ENCODE results near the gene FOXP4.

Gene FOXP4

GRCh38 chr6:41551086-41551700 lies 5.0 kb downstream of the FOXP4 start:
- no peak overlapping the region for H3K4me3 ChIP-seq (ENCODE audit: insufficient read depth in 1 of 2, low read depth in 1 of 2, low read length in 2 of 2)
- H2BK120ac ChIP-seq (ENCODE audit: low read depth, low read length) = no peak overlapping the region
- no peaks in the 10 kb centered on the region for H3K9me3 ChIP-seq (ENCODE audit: control insufficient read depth, low read length)
- H3K4ac ChIP-seq (ENCODE audit: low read depth in 1 of 2, low read length in 2 of 2) = no peak overlapping the region
- no peak overlapping the region for H3K18ac ChIP-seq (ENCODE audit: low read depth in 1 of 2, low read length in 2 of 2)
- H2AK5ac ChIP-seq (ENCODE audit: low read length, severe bottlenecking) = no peak overlapping the region
- no peak overlapping the region for H2AFZ ChIP-seq (ENCODE audit: low read depth, low read length)
- 94% methylated on average over 12 of the region's 12 CpGs for WGBS
- H3K36me3 ChIP-seq (ENCODE audit: control insufficient read depth in 1 of 2, insufficient read depth in 2 of 2, low read depth in 1 of 2, low read length in 2 of 2) = peaks cover 9 to 22% of the 10 kb centered on the region in 2 experiments
- H3K14ac ChIP-seq (ENCODE audit: low read length in 2 of 2) = no peak overlapping the region
- no peak overlapping the region for H2BK15ac ChIP-seq (ENCODE audit: low read depth, poor library complexity, severe bottlenecking)
- H2BK12ac ChIP-seq (ENCODE audit: low read length in 2 of 2) = no peak overlapping the region
- peaks cover 0 to 5% of the 10 kb centered on the region in 2 experiments for H3K27me3 ChIP-seq (ENCODE audit: control insufficient read depth in 1 of 2, insufficient read depth in 1 of 2, low read length in 2 of 2)
- H3K4me1 ChIP-seq (ENCODE audit: control insufficient read depth, insufficient read depth, low read depth, low read length) = peaks cover 33% of the 10 kb centered on the region
- no peak overlapping the region for H4K91ac ChIP-seq (ENCODE audit: low read length)
- no peak overlapping the region for H3K9ac ChIP-seq (ENCODE audit: low read length)
- H2BK5ac ChIP-seq (ENCODE audit: low read depth, low read length, poor library complexity, severe bottlenecking) = no peak overlapping the region
- no peak overlapping the region for H3K4me2 ChIP-seq (ENCODE audit: low read length, poor library complexity, severe bottlenecking)
- H3K23ac ChIP-seq (ENCODE audit: low read length in 2 of 2) = no peak overlapping the region
- no peak overlapping the region for H3K27ac ChIP-seq (ENCODE audit: low read length, poor library complexity, severe bottlenecking)
- peaks cover 62% of the 10 kb centered on the region for H3K79me1 ChIP-seq (replicated peaks; ENCODE audit: low read length, poor library complexity, severe bottlenecking)
- peak overlapping the region; percentile 29 for H4K8ac ChIP-seq (ENCODE audit: low read length)
- DNase-seq = no peak

GRCh38 chr6:41551857-41552256 lies 5.7 kb downstream of the FOXP4 start:
- Histone ChIP-seq H3K4ac (ENCODE audit: low read depth in 1 of 2, low read length in 2 of 2) (no peak overlapping the region), H3K4me1 (ENCODE audit: control insufficient read depth, insufficient read depth, low read depth, low read length) (peaks cover 33% of the 10 kb centered on the region), H3K36me3 (ENCODE audit: control insufficient read depth in 1 of 2, insufficient read depth in 2 of 2, low read depth in 1 of 2, low read length in 2 of 2) (peaks cover 9 to 22% of the 10 kb centered on the region in 2 experiments), H3K14ac (ENCODE audit: low read length in 2 of 2) (no peak overlapping the region), H3K4me3 (ENCODE audit: insufficient read depth in 1 of 2, low read depth in 1 of 2, low read length in 2 of 2) (no peak overlapping the region), H3K79me1 (replicated peaks; ENCODE audit: low read length, poor library complexity, severe bottlenecking) (peaks cover 66% of the 10 kb centered on the region), H3K27ac (ENCODE audit: low read length, poor library complexity, severe bottlenecking) (no peak overlapping the region), H3K9ac (ENCODE audit: low read length) (no peak overlapping the region), H3K23ac (ENCODE audit: low read length in 2 of 2) (no peak overlapping the region), H3K27me3 (ENCODE audit: control insufficient read depth in 1 of 2, insufficient read depth in 1 of 2, low read length in 2 of 2) (peaks cover 0 to 5% of the 10 kb centered on the region in 2 experiments), H2AFZ (ENCODE audit: low read depth, low read length) (no peak overlapping the region), H2BK12ac (ENCODE audit: low read length in 2 of 2) (no peak overlapping the region), H3K9me3 (ENCODE audit: control insufficient read depth, low read length) (no peaks in the 10 kb centered on the region), H2BK5ac (ENCODE audit: low read depth, low read length, poor library complexity, severe bottlenecking) (no peak overlapping the region), H4K91ac (ENCODE audit: low read length) (no peak overlapping the region), H4K8ac (ENCODE audit: low read length) (no peak overlapping the region), H2BK15ac (ENCODE audit: low read depth, poor library complexity, severe bottlenecking) (peak overlapping the region; percentile 18), H3K18ac (ENCODE audit: low read depth in 1 of 2, low read length in 2 of 2) (no peak overlapping the region), H3K4me2 (ENCODE audit: low read length, poor library complexity, severe bottlenecking) (no peak overlapping the region), H2AK5ac (ENCODE audit: low read length, severe bottlenecking) (no peak overlapping the region), H2BK120ac (ENCODE audit: low read depth, low read length) (no peak overlapping the region)
- WGBS = 73% methylated on average over 9 of the region's 9 CpGs
- no peak for DNase-seq

GRCh38 chr6:41552723-41553122 lies 6.5 kb downstream of the FOXP4 start:
- no peak overlapping the region for H3K9ac ChIP-seq (ENCODE audit: low read length)
- no peak overlapping the region for H2BK15ac ChIP-seq (ENCODE audit: low read depth, poor library complexity, severe bottlenecking)
- peak overlapping the region in 1 of 2 experiments; percentile 0 for H3K18ac ChIP-seq (ENCODE audit: low read depth in 1 of 2, low read length in 2 of 2)
- H3K27ac ChIP-seq (ENCODE audit: low read length, poor library complexity, severe bottlenecking) = no peak overlapping the region
- no peak overlapping the region for H3K4me3 ChIP-seq (ENCODE audit: insufficient read depth in 1 of 2, low read depth in 1 of 2, low read length in 2 of 2)
- peaks cover 9 to 22% of the 10 kb centered on the region in 2 experiments for H3K36me3 ChIP-seq (ENCODE audit: control insufficient read depth in 1 of 2, insufficient read depth in 2 of 2, low read depth in 1 of 2, low read length in 2 of 2)
- no peak overlapping the region for H3K23ac ChIP-seq (ENCODE audit: low read length in 2 of 2)
- WGBS = 73% methylated on average over 10 of the region's 10 CpGs
- H2BK12ac ChIP-seq (ENCODE audit: low read length in 2 of 2) = no peak overlapping the region
- no peak overlapping the region for H2BK5ac ChIP-seq (ENCODE audit: low read depth, low read length, poor library complexity, severe bottlenecking)
- H2AFZ ChIP-seq (ENCODE audit: low read depth, low read length) = no peak overlapping the region
- H3K79me1 ChIP-seq (replicated peaks; ENCODE audit: low read length, poor library complexity, severe bottlenecking) = peaks cover 66% of the 10 kb centered on the region
- no peak overlapping the region for H3K4ac ChIP-seq (ENCODE audit: low read depth in 1 of 2, low read length in 2 of 2)
- peaks cover 0 to 5% of the 10 kb centered on the region in 2 experiments for H3K27me3 ChIP-seq (ENCODE audit: control insufficient read depth in 1 of 2, insufficient read depth in 1 of 2, low read length in 2 of 2)
- no peak overlapping the region for H4K8ac ChIP-seq (ENCODE audit: low read length)
- no peak overlapping the region for H2BK120ac ChIP-seq (ENCODE audit: low read depth, low read length)
- no peak overlapping the region for H4K91ac ChIP-seq (ENCODE audit: low read length)
- H3K4me1 ChIP-seq (ENCODE audit: control insufficient read depth, insufficient read depth, low read depth, low read length) = peaks cover 31% of the 10 kb centered on the region
- no peak overlapping the region for H3K4me2 ChIP-seq (ENCODE audit: low read length, poor library complexity, severe bottlenecking)
- H3K14ac ChIP-seq (ENCODE audit: low read length in 2 of 2) = no peak overlapping the region
- DNase-seq = no peak
- H2AK5ac ChIP-seq (ENCODE audit: low read length, severe bottlenecking) = no peak overlapping the region
- no peaks in the 10 kb centered on the region for H3K9me3 ChIP-seq (ENCODE audit: control insufficient read depth, low read length)

- Histone ChIP-seq H3K14ac (ENCODE audit: low read length in 2 of 2) (no peak overlapping the region), H4K8ac (ENCODE audit: low read length) (no peak overlapping the region), H3K4me3 (ENCODE audit: insufficient read depth in 1 of 2, low read depth in 1 of 2, low read length in 2 of 2) (no peak overlapping the region), H3K27me3 (ENCODE audit: control insufficient read depth in 1 of 2, insufficient read depth in 1 of 2, low read length in 2 of 2) (no peaks in the 10 kb centered on the region), H3K4me1 (ENCODE audit: control insufficient read depth, insufficient read depth, low read depth, low read length) (peaks cover 23% of the 10 kb centered on the region), H2BK15ac (ENCODE audit: low read depth, poor library complexity, severe bottlenecking) (no peak overlapping the region), H2BK120ac (ENCODE audit: low read depth, low read length) (no peak overlapping the region), H3K36me3 (ENCODE audit: control insufficient read depth in 1 of 2, insufficient read depth in 2 of 2, low read depth in 1 of 2, low read length in 2 of 2) (peaks cover 9 to 27% of the 10 kb centered on the region in 2 experiments), H3K9ac (ENCODE audit: low read length) (no peak overlapping the region), H2AK5ac (ENCODE audit: low read length, severe bottlenecking) (no peak overlapping the region), H3K79me1 (replicated peaks; ENCODE audit: low read length, poor library complexity, severe bottlenecking) (peaks cover 68% of the 10 kb centered on the region), H3K23ac (ENCODE audit: low read length in 2 of 2) (no peak overlapping the region), H3K9me3 (ENCODE audit: control insufficient read depth, low read length) (no peaks in the 10 kb centered on the region), H3K18ac (ENCODE audit: low read depth in 1 of 2, low read length in 2 of 2) (no peak overlapping the region), H3K4me2 (ENCODE audit: low read length, poor library complexity, severe bottlenecking) (no peak overlapping the region), H2AFZ (ENCODE audit: low read depth, low read length) (no peak overlapping the region), H3K4ac (ENCODE audit: low read depth in 1 of 2, low read length in 2 of 2) (no peak overlapping the region), H2BK5ac (ENCODE audit: low read depth, low read length, poor library complexity, severe bottlenecking) (no peak overlapping the region), H4K91ac (ENCODE audit: low read length) (no peak overlapping the region), H3K27ac (ENCODE audit: low read length, poor library complexity, severe bottlenecking) (no peak overlapping the region), H2BK12ac (ENCODE audit: low read length in 2 of 2) (no peak overlapping the region)
- WGBS = 15% methylated on average over 1 of the region's 1 CpG
- no peak for DNase-seq
These were observed 7.3 kb downstream of the FOXP4 start for GRCh38 chr6:41553405-41553999.

Data from mesenchymal stem cell (in vitro differentiated cells and primary cell).